Endothelial cell (in vitro differentiated cells): ENCODE measurements around the gene TMEM179. TPM values are rescaled to one million over a fixed set of nuclear protein-coding genes. Genes with fewer than 3 reads are reported as not detected.

Experiments
- DNase-seq: peaks from one replicate; pipeline ENCODE4 v3.0.0; 2021; ENCODE audit warnings: low spot score
- H3K27ac Mint-ChIP-seq: one replicate; pipeline ENCODE4 v1.8.0; 2021; ENCODE audit warnings: mixed read lengths, inconsistent platforms; ENCODE audit not compliant: unreplicated experiment
- H3K27me3 Mint-ChIP-seq: one replicate; pipeline ENCODE4 v1.8.0; 2021; ENCODE audit warnings: mild to moderate bottlenecking, moderate library complexity, mixed read lengths, inconsistent platforms; ENCODE audit not compliant: unreplicated experiment
- H3K36me3 Mint-ChIP-seq: one replicate; pipeline ENCODE4 v1.8.0; 2021; ENCODE audit warnings: mild to moderate bottlenecking, low read depth, mixed read lengths, inconsistent platforms; ENCODE audit not compliant: unreplicated experiment
- H3K4me1 Mint-ChIP-seq: one replicate; pipeline ENCODE4 v1.8.0; 2021; ENCODE audit warnings: mild to moderate bottlenecking, mixed read lengths, inconsistent platforms; ENCODE audit not compliant: unreplicated experiment
- H3K4me3 Mint-ChIP-seq: one replicate; pipeline ENCODE4 v1.8.0; 2021; ENCODE audit warnings: mild to moderate bottlenecking, mixed read lengths, inconsistent platforms; ENCODE audit not compliant: unreplicated experiment
- H3K9me3 Mint-ChIP-seq: one replicate; pipeline ENCODE4 v1.8.0; 2021; ENCODE audit warnings: mixed read lengths, inconsistent platforms; ENCODE audit not compliant: unreplicated experiment
- CTCF ChIP-seq: fragments of 200-600 bp; sonication (generic); IDR thresholded peaks from one replicate; pipeline ENCODE4 v1.5.0; 2021; ENCODE audit warnings: antibody characterized with exemption; ENCODE audit not compliant: unreplicated experiment
- total RNA-seq: library from RNA; stranded (reverse); fragmentation: NEBNext Ultra II Directional; extraction: Animal tissue kit (Norgen Biotek cat#: 25700); gene quantifications from one replicate; pipeline ENCODE4 v1.2.1, GENCODE V29; 2021; ENCODE audit not compliant: unreplicated experiment

TMEM179 gene
- total RNA-seq, 1 donor from 2014 or later = 0.54 TPM

- no peaks in the 10 kb centered on the region for H3K9me3 Mint-ChIP-seq
- H3K36me3 Mint-ChIP-seq = peaks cover 4% of the 10 kb centered on the region
- H3K4me1 Mint-ChIP-seq = no peaks in the 10 kb centered on the region
- no peak for TF ChIP-seq CTCF
- peaks cover 15% of the 10 kb centered on the region for H3K27me3 Mint-ChIP-seq
- no peak overlapping the region for H3K4me3 Mint-ChIP-seq
- no peak for DNase-seq
- no peak overlapping the region for H3K27ac Mint-ChIP-seq
Observed at GRCh38 chr14:104594310-104595046, 10.1 kb downstream of the TMEM179 start.

GRCh38 chr14:104593710-104594136 lies 10.8 kb downstream of the TMEM179 start:
- no peak for TF ChIP-seq CTCF
- Mint-ChIP-seq H3K4me3 (no peak overlapping the region), H3K27ac (no peak overlapping the region), H3K4me1 (no peaks in the 10 kb centered on the region), H3K27me3 (peaks cover 13% of the 10 kb centered on the region), H3K36me3 (peaks cover 4% of the 10 kb centered on the region), H3K9me3 (no peaks in the 10 kb centered on the region)
- no peak for DNase-seq

GRCh38 chr14:104593241-104593701 lies 11.3 kb downstream of the TMEM179 start:
- no peak for DNase-seq
- peaks cover 12% of the 10 kb centered on the region for H3K27me3 Mint-ChIP-seq

GRCh38 chr14:104592785-104593184 lies 11.8 kb downstream of the TMEM179 start:
- no peak for TF ChIP-seq CTCF
- H3K9me3 Mint-ChIP-seq = no peaks in the 10 kb centered on the region
- no peak overlapping the region for H3K4me3 Mint-ChIP-seq
- peaks cover 12% of the 10 kb centered on the region for H3K27me3 Mint-ChIP-seq
- no peak for DNase-seq
- H3K36me3 Mint-ChIP-seq = peaks cover 4% of the 10 kb centered on the region
- H3K27ac Mint-ChIP-seq = no peak overlapping the region
- H3K4me1 Mint-ChIP-seq = no peaks in the 10 kb centered on the region

More at GRCh38 chr14:104593241-104593701, 11.3 kb downstream of the TMEM179 start:
- H3K4me3 Mint-ChIP-seq = no peak overlapping the region
- H3K36me3 Mint-ChIP-seq = peaks cover 4% of the 10 kb centered on the region
- no peaks in the 10 kb centered on the region for H3K4me1 Mint-ChIP-seq
- no peak overlapping the region for H3K27ac Mint-ChIP-seq
- no peak for TF ChIP-seq CTCF
- H3K9me3 Mint-ChIP-seq = no peaks in the 10 kb centered on the region

GRCh38 chr14:104592292-104592672 lies 12.3 kb downstream of the TMEM179 start:
- H3K4me1 Mint-ChIP-seq = no peaks in the 10 kb centered on the region
- no peak for DNase-seq
- H3K9me3 Mint-ChIP-seq = no peaks in the 10 kb centered on the region
- H3K27me3 Mint-ChIP-seq = peaks cover 12% of the 10 kb centered on the region
- peak overlapping the region; percentile 7 for H3K27ac Mint-ChIP-seq
- TF ChIP-seq CTCF = no peak
- peaks cover 4% of the 10 kb centered on the region for H3K36me3 Mint-ChIP-seq
- H3K4me3 Mint-ChIP-seq = no peak overlapping the region
